Measurements from ENCODE around the gene ETFA.

ETFA gene

GRCh38 chr15:76169018-76169417, 142.3 kb downstream of the ETFA start:
- DNase-seq = no peak

- no peak for DNase-seq
Observed at GRCh38 chr15:76168237-76168984, 142.9 kb downstream of the ETFA start.

DNA sequence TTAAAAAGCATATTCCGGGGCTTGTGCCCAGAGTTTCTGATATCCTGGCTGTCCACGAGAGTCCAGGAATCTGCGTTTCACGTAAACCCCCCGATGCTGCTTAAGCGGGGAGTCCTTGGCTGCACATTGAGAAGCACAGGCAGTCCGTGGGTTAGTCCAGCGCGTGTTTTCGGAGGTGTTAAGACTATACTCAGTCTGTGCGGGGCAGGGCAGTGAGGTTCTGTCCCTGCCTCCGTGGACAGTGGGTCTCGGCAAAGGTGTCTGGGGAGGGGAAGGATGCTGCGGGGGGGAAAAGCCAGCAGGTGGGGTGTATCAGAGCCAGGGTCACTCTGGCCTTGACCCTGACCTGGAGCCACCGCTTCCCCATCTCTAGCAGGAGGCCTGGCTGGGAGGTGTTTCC, 145.3 kb downstream of the ETFA start:
- DNase-seq = no peak

Data from activated CD4-positive, CD25-positive, alpha-beta regulatory T cell (primary cell).